ENCODE data around the gene BCAT1. TPM values are rescaled to one million over a fixed set of nuclear protein-coding genes. Genes with fewer than 3 reads are reported as not detected.

Gene BCAT1
- total and polyA plus RNA-seq, 2 donors (not counting 3 experiments of a cell fraction or from before 2014, with no cell fraction given): 21.6 to 267 TPM

DNA sequence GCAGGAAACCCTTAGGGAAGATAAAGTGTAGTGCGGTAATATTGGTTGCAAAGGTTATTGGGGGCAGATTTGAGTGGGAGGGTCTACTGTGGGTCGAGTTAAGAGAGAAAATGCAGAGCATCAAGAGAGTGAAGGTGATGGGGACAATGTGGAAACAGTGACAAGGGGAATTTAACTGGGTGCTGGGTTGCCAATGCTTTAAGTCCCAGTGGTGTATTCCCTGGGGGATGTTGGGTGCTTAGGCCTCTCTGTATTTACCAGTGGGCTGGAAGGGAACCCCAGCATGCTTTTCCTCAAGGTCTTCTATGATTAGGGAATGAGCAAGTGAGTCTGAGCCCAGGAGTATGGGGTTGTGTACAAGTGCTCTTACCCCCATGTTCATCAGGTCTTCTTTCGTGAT is 10.6 kb downstream of the BCAT1 start:
- no TSS peak for BruUV-seq (replicated peaks)
- H4K20me1 ChIP-seq (replicated peaks; ENCODE audit: control insufficient read depth, extremely low read depth, insufficient read depth, low read length): no peaks in the 10 kb centered on the region
- intact Hi-C loops (cut with micrococcal nuclease) (no loop called here), dilution Hi-C loops (cut with MboI; ENCODE audit: extremely low pct_ligation_motif_present, low sequenced_read_pairs) (no loop called here)
- CTCF ChIA-PET: no interaction called here
- DNase-seq (ENCODE audit: low read depth, low spot score) (no peak), FAIRE-seq (no peak)
- H3K36me3 ChIP-seq (ENCODE audit: control insufficient read depth in 2 of 2, extremely low read depth in 1 of 2, insufficient read depth in 2 of 2, low read length in 2 of 2): peaks cover 0 to 5% of the 10 kb centered on the region in 2 experiments
- POLR2A ChIA-PET: no interaction called here
- H3K9me1 ChIP-seq (replicated peaks; ENCODE audit: control insufficient read depth, extremely low read depth, insufficient read depth, low read length): no peaks in the 10 kb centered on the region
- H2AFZ ChIP-seq (ENCODE audit: low read depth, low read length): no peak overlapping the region
- TF ChIP-seq GATA2 (IDR thresholded peaks at IDR 0.05; ENCODE audit: insufficient read depth, insufficient read length, low read depth, low read length): no peak
- TF ChIP-seq MYC (IDR thresholded peaks at IDR 0.05; ENCODE audit: low read depth, low read length): no peak
- no peak overlapping the region for H3K27ac ChIP-seq (ENCODE audit: insufficient read depth, low read depth, low read length)
- H3K4me3 ChIP-seq (replicated peaks in 1 of 3; ENCODE audit: insufficient read depth in 1 of 3, low read depth in 1 of 3, low read length in 3 of 3): no peak overlapping the region
- H3K4me1 ChIP-seq (ENCODE audit: control insufficient read depth, extremely low read depth, insufficient read depth, low read length): peaks cover 4% of the 10 kb centered on the region
- no peaks in the 10 kb centered on the region for H3K9me3 ChIP-seq (replicated peaks; ENCODE audit: control insufficient read depth, insufficient read depth, low read length)
- peaks cover 93% of the 10 kb centered on the region for H3K79me2 ChIP-seq (ENCODE audit: control insufficient read depth, insufficient read depth, low read length)
- no peaks in the 10 kb centered on the region for H3K27me3 ChIP-seq (ENCODE audit: control insufficient read depth in 2 of 2, insufficient read depth in 2 of 2, low read length in 2 of 2)
- H3K9ac ChIP-seq (replicated peaks; ENCODE audit: extremely low read depth, insufficient read depth, low read length): no peak overlapping the region
- H3K4me2 ChIP-seq (ENCODE audit: insufficient read depth, low read length): no peak overlapping the region

DNA sequence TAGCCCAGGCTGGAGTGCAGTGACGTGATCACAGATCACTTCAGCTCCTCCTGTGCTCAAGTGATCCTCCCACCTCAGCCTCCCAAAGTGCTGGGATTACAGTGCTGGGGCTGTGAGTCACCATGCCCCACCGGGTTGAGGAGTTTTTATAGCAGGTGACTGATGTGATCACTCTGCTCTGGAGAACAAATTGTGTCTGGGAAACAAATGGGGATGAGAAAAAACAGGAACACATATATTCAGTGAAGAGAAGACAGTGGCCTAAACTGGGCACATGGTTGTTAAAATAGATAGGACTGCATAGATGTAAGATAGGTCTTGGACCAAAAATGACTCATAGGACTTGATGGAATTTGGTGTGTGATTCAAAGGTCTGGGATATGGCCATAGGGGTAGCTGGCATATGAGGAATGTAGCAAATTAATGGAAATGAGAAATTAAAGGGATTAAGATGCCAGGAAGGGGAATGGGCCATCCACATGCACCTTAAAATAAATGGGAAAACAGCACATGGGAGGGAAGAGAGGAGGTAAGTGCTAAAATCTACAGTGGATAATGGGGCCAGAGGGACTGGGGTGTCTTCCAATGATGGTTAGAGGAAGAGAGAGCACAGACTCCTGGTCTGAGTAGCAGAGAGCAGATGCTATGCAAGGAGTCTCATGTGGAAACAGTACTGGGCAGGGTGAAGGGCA is 11.2 kb downstream of the BCAT1 start:
- no TSS peak for BruUV-seq (replicated peaks)
- Histone ChIP-seq H3K4me2 (ENCODE audit: insufficient read depth, low read length) (no peak overlapping the region), H3K4me1 (ENCODE audit: control insufficient read depth, extremely low read depth, insufficient read depth, low read length) (peaks cover 4% of the 10 kb centered on the region), H2AFZ (ENCODE audit: low read depth, low read length) (no peak overlapping the region), H3K9ac (replicated peaks; ENCODE audit: extremely low read depth, insufficient read depth, low read length) (no peak overlapping the region), H3K9me3 (replicated peaks; ENCODE audit: control insufficient read depth, insufficient read depth, low read length) (no peaks in the 10 kb centered on the region), H4K20me1 (replicated peaks; ENCODE audit: control insufficient read depth, extremely low read depth, insufficient read depth, low read length) (no peaks in the 10 kb centered on the region), H3K27me3 (ENCODE audit: control insufficient read depth in 2 of 2, insufficient read depth in 2 of 2, low read length in 2 of 2) (no peaks in the 10 kb centered on the region), H3K9me1 (replicated peaks; ENCODE audit: control insufficient read depth, extremely low read depth, insufficient read depth, low read length) (no peaks in the 10 kb centered on the region), H3K27ac (ENCODE audit: insufficient read depth, low read depth, low read length) (no peak overlapping the region), H3K36me3 (ENCODE audit: control insufficient read depth in 2 of 2, extremely low read depth in 1 of 2, insufficient read depth in 2 of 2, low read length in 2 of 2) (peaks cover 0 to 5% of the 10 kb centered on the region in 2 experiments), H3K4me3 (replicated peaks in 1 of 3; ENCODE audit: insufficient read depth in 1 of 3, low read depth in 1 of 3, low read length in 3 of 3) (no peak overlapping the region), H3K79me2 (ENCODE audit: control insufficient read depth, insufficient read depth, low read length) (peaks cover 90% of the 10 kb centered on the region)
- FAIRE-seq: no peak
- intact Hi-C loops (cut with micrococcal nuclease) (no loop called here), dilution Hi-C loops (cut with MboI; ENCODE audit: extremely low pct_ligation_motif_present, low sequenced_read_pairs) (no loop called here)
- DNase-seq (ENCODE audit: low read depth, low spot score): no peak
- ChIA-PET POLR2A (no interaction called here), CTCF (no interaction called here)
- TF ChIP-seq, protein P1, sequence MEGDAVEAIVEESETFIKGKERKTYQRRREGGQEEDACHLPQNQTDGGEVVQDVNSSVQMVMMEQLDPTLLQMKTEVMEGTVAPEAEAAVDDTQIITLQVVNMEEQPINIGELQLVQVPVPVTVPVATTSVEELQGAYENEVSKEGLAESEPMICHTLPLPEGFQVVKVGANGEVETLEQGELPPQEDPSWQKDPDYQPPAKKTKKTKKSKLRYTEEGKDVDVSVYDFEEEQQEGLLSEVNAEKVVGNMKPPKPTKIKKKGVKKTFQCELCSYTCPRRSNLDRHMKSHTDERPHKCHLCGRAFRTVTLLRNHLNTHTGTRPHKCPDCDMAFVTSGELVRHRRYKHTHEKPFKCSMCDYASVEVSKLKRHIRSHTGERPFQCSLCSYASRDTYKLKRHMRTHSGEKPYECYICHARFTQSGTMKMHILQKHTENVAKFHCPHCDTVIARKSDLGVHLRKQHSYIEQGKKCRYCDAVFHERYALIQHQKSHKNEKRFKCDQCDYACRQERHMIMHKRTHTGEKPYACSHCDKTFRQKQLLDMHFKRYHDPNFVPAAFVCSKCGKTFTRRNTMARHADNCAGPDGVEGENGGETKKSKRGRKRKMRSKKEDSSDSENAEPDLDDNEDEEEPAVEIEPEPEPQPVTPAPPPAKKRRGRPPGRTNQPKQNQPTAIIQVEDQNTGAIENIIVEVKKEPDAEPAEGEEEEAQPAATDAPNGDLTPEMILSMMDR (IDR thresholded peaks at IDR 0.05; ENCODE audit: extremely low read depth in 1 of 2, insufficient read depth in 1 of 2, low read depth in 1 of 2, low read length in 2 of 2): no peak
- TF ChIP-seq FOS (IDR thresholded peaks at IDR 0.05; ENCODE audit: borderline replicate concordance, insufficient read depth, low read length): peak; percentile 25
